ENCODE results near the gene CHSY3.
"Not testable (repeated sequence)": the region's sequence is repeated elsewhere in the genome, so short reads cannot be mapped to it uniquely, and the experiment has no call there.

CHSY3 gene

GRCh38 chr5:130159968-130160367, 255.7 kb downstream of the CHSY3 start:
- no peak for DNase-seq (ENCODE audit: low read depth in 2 of 2)

- no peak for DNase-seq (ENCODE audit: low read depth in 2 of 2)
Measured at GRCh38 chr5:130164966-130165365, 260.7 kb downstream of the CHSY3 start.

GRCh38 chr5:130166839-130167490, 262.7 kb downstream of the CHSY3 start:
- DNase-seq (ENCODE audit: low read depth in 2 of 2), result no peak

- DNase-seq (ENCODE audit: low read depth in 2 of 2), result no peak
Measured at GRCh38 chr5:130168211-130168610, 263.9 kb downstream of the CHSY3 start.

- DNase-seq (ENCODE audit: low read depth in 2 of 2), result no peak
Measured at GRCh38 chr5:130171699-130172098, 267.4 kb downstream of the CHSY3 start.

GRCh38 chr5:130183115-130183514, 278.9 kb downstream of the CHSY3 start:
- no peak for DNase-seq (ENCODE audit: low read depth in 2 of 2)

GRCh38 chr5:130189961-130190360, 285.7 kb downstream of the CHSY3 start:
- no peak for DNase-seq (ENCODE audit: low read depth in 2 of 2)

GRCh38 chr5:130198927-130199326, 294.7 kb downstream of the CHSY3 start:
- DNase-seq (ENCODE audit: low read depth in 2 of 2), result no peak

GRCh38 chr5:130206686-130207085, 302.4 kb downstream of the CHSY3 start:
- no peak for DNase-seq (ENCODE audit: low read depth in 2 of 2)

- DNase-seq (ENCODE audit: low read depth in 2 of 2), result no peak
Measured at GRCh38 chr5:130213607-130214006, 309.3 kb downstream of the CHSY3 start.

- no peak for DNase-seq (ENCODE audit: low read depth in 2 of 2)
Measured at GRCh38 chr5:130216286-130216685, 312.0 kb downstream of the CHSY3 start.

- no peak for DNase-seq (ENCODE audit: low read depth in 2 of 2)
Measured at GRCh38 chr5:130222573-130222972, 318.3 kb downstream of the CHSY3 start.

GRCh38 chr5:130226556-130226955, 322.3 kb downstream of the CHSY3 start:
- DNase-seq (ENCODE audit: low read depth in 2 of 2), result not testable (repeated sequence)

GRCh38 chr5:130227699-130228098, 323.4 kb downstream of the CHSY3 start:
- no peak for DNase-seq (ENCODE audit: low read depth in 2 of 2)

GRCh38 chr5:130231786-130232185, 327.5 kb downstream of the CHSY3 start:
- DNase-seq (ENCODE audit: low read depth in 2 of 2), result no peak

GRCh38 chr5:130234816-130235215, 330.6 kb downstream of the CHSY3 start:
- no peak for DNase-seq (ENCODE audit: low read depth in 2 of 2)
